ENCODE data around the gene PLLP.

DNA sequence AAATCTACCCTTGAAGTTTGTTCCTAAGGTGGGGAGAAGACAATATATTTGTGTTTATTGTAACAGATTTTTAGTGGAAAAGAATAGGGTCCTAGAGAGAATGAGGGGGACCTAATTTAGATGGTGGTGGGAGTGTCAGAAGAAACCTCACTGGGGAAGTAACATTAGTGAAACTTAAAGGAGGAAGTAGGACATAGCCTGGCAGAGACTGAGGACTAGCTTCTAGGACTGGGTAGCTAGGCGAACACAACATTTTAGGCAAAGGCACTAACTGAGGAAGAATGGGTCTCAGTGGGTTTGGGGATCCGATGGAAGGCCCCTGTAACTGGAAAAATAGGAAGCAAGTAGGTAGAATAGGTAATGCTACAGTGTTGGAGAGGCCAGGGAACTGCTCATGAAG lies 43.6 kb downstream of the PLLP start:
- TF ChIP-seq EZH2 (IDR thresholded peaks at IDR 0.05; ENCODE audit: low read depth), result no peak
- TF ChIP-seq CTCF (conservative IDR thresholded peaks at IDR 0.05), result no peak
